ENCODE measurements around the gene CA10. TPM values are rescaled to one million over a fixed set of nuclear protein-coding genes. Genes with fewer than 3 reads are reported as not detected.

Gene CA10
- total and polyA plus RNA-seq, 7 donors, result 0.28 to 2.9 (median 0.49) TPM; not detected in 2

GRCh38 chr17:51759260-51759659 is 399.3 kb downstream of the CA10 start:
- TF ChIP-seq, protein P1, sequence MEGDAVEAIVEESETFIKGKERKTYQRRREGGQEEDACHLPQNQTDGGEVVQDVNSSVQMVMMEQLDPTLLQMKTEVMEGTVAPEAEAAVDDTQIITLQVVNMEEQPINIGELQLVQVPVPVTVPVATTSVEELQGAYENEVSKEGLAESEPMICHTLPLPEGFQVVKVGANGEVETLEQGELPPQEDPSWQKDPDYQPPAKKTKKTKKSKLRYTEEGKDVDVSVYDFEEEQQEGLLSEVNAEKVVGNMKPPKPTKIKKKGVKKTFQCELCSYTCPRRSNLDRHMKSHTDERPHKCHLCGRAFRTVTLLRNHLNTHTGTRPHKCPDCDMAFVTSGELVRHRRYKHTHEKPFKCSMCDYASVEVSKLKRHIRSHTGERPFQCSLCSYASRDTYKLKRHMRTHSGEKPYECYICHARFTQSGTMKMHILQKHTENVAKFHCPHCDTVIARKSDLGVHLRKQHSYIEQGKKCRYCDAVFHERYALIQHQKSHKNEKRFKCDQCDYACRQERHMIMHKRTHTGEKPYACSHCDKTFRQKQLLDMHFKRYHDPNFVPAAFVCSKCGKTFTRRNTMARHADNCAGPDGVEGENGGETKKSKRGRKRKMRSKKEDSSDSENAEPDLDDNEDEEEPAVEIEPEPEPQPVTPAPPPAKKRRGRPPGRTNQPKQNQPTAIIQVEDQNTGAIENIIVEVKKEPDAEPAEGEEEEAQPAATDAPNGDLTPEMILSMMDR (IDR thresholded peaks at IDR 0.05), result no peak
- no peak for TF ChIP-seq POLR2AphosphoS5 (IDR thresholded peaks at IDR 0.05)
- no peak for TF ChIP-seq EP300 (IDR thresholded peaks at IDR 0.05)
- no peak for TF ChIP-seq POLR2A (IDR thresholded peaks at IDR 0.05)
- intact Hi-C loops (cut with DNase I), result no loop called here
- WGBS, 2 donors, result 91% methylated on average over 1 of the region's 1 CpG

DNA sequence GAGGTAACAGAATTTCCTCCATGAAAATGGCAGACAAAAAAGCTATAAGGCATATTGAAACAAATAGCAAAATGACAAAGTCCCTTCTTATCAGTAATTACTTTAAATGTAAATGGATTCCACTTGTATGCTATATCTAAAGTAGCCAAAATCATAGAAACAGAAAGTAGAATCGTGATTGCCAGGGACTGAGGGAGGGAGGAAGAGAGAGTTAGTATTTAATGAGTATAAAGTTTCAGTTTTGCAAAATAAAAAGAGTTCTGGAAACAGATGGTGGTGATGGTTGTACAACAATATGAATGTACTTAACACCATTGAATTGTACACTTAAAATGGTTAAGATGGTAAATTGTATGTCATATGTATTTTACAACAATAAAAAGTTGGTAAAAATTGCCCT is 407.4 kb downstream of the CA10 start:
- no peaks in the 10 kb centered on the region for H3K27me3 ChIP-seq
- no peaks in the 10 kb centered on the region for H3K36me3 ChIP-seq
- H3K4me3 ChIP-seq, result no peak overlapping the region
- H3K27ac ChIP-seq, result no peak overlapping the region
- TF ChIP-seq, protein P1 (IDR thresholded peaks at IDR 0.05), result no peak
- TF ChIP-seq POLR2A (IDR thresholded peaks at IDR 0.05) (no peak), POLR2AphosphoS5 (IDR thresholded peaks at IDR 0.05) (no peak), EP300 (IDR thresholded peaks at IDR 0.05) (no peak)
- H3K9me3 ChIP-seq, result no peaks in the 10 kb centered on the region
- H3K4me1 ChIP-seq, result no peaks in the 10 kb centered on the region
- intact Hi-C loops (cut with DNase I), result no loop called here
- 23 to 53% methylated on average over 1 of the region's 1 CpG for WGBS, 2 donors
- DNase-seq, result no peak

More at GRCh38 chr17:51759260-51759659, 399.3 kb downstream of the CA10 start:
- H3K9me3 ChIP-seq, result no peaks in the 10 kb centered on the region
- H3K36me3 ChIP-seq, result no peaks in the 10 kb centered on the region
- no peak for DNase-seq
- no peaks in the 10 kb centered on the region for H3K4me1 ChIP-seq
- peaks cover 0 to 7% (median 0%) of the 10 kb centered on the region in 3 donors for H3K27me3 ChIP-seq
- no peak overlapping the region for H3K27ac ChIP-seq
- no peak overlapping the region for H3K4me3 ChIP-seq

- 83 to 89% methylated on average over 9 of the region's 9 CpGs for WGBS, 2 donors
- H3K36me3 ChIP-seq, result no peaks in the 10 kb centered on the region
- intact Hi-C loops (cut with DNase I), result no loop called here
- TF ChIP-seq POLR2A (IDR thresholded peaks at IDR 0.05), result no peak
- no peak for TF ChIP-seq POLR2AphosphoS5 (IDR thresholded peaks at IDR 0.05)
- TF ChIP-seq, protein P1 (IDR thresholded peaks at IDR 0.05), result no peak
- TF ChIP-seq EP300 (IDR thresholded peaks at IDR 0.05), result no peak
- H3K4me1 ChIP-seq, result no peaks in the 10 kb centered on the region
- no peaks in the 10 kb centered on the region for H3K9me3 ChIP-seq
- DNase-seq, result no peak
- no peak overlapping the region for H3K27ac ChIP-seq
- no peak overlapping the region for H3K4me3 ChIP-seq
- H3K27me3 ChIP-seq, result no peaks in the 10 kb centered on the region
Observed at GRCh38 chr17:51748749-51749604, 409.5 kb downstream of the CA10 start.

DNA sequence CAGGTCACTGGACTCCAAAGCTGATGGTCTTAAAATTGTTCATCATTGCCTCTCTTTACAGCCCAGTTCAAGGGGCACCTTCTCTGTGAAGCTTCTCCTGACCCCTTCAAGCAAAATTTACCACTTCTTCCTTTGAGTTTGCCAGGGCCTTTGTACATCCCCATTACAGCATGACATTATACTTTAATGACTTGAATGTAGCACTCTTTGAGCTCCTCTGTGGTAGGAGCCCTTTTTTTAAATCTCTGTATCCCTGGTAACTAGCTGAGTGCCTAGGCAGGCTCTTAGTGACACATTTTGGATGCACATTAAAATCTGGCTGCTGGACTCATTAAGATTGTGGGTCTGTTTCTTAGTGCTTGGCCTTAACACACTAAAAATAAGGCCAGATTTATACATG is 412.1 kb downstream of the CA10 start:
- intact Hi-C loops (cut with DNase I), result no loop called here
- Histone ChIP-seq H3K4me3 (no peak overlapping the region), H3K27me3 (no peaks in the 10 kb centered on the region), H3K9me3 (no peaks in the 10 kb centered on the region), H3K4me1 (no peaks in the 10 kb centered on the region), H3K27ac (no peak overlapping the region), H3K36me3 (no peaks in the 10 kb centered on the region)
- no peak for DNase-seq
- TF ChIP-seq POLR2AphosphoS5 (IDR thresholded peaks at IDR 0.05), result no peak
- TF ChIP-seq EP300 (IDR thresholded peaks at IDR 0.05), result no peak
- TF ChIP-seq, protein P1 (IDR thresholded peaks at IDR 0.05), result no peak
- no peak for TF ChIP-seq POLR2A (IDR thresholded peaks at IDR 0.05)

All from sigmoid colon (tissue), 7 donors.